Nephron progenitor cell (in vitro differentiated cells): ENCODE data around the gene CHIT1.
A peak's percentile ranks its signal among the peaks of the same experiment; 100 is the strongest.

ENCODE experiments used
- DNase-seq: peaks from one replicate; pipeline ENCODE4 v3.0.0; 2021
- H3K27ac Mint-ChIP-seq: 2 replicates; pipeline ENCODE4 v1.8.0; 2021; ENCODE audit warnings: mild to moderate bottlenecking, moderate library complexity, mixed read lengths
- H3K27me3 Mint-ChIP-seq: 2 replicates; pipeline ENCODE4 v1.8.0; 2021; ENCODE audit warnings: mild to moderate bottlenecking, low read depth, mixed read lengths; ENCODE audit not compliant: poor library complexity
- H3K36me3 Mint-ChIP-seq: 2 replicates; pipeline ENCODE4 v1.8.0; 2021; ENCODE audit warnings: low read depth, mixed read lengths
- H3K4me1 Mint-ChIP-seq: 2 replicates; pipeline ENCODE4 v1.8.0; 2021; ENCODE audit warnings: mixed read lengths
- H3K4me3 Mint-ChIP-seq: 2 replicates; pipeline ENCODE4 v1.8.0; 2021; ENCODE audit warnings: mild to moderate bottlenecking, moderate library complexity, mixed read lengths
- H3K9me3 Mint-ChIP-seq: 2 replicates; pipeline ENCODE4 v1.8.0; 2021; ENCODE audit warnings: mild to moderate bottlenecking, moderate library complexity, mixed read lengths
- TF ChIP-seq, protein P1 (sequence below): fragments of 200-600 bp; sonication (generic); IDR thresholded peaks from 2 replicates; pipeline ENCODE4 v1.5.0; 2021; ENCODE audit warnings: antibody characterized with exemption

CHIT1 gene

DNA sequence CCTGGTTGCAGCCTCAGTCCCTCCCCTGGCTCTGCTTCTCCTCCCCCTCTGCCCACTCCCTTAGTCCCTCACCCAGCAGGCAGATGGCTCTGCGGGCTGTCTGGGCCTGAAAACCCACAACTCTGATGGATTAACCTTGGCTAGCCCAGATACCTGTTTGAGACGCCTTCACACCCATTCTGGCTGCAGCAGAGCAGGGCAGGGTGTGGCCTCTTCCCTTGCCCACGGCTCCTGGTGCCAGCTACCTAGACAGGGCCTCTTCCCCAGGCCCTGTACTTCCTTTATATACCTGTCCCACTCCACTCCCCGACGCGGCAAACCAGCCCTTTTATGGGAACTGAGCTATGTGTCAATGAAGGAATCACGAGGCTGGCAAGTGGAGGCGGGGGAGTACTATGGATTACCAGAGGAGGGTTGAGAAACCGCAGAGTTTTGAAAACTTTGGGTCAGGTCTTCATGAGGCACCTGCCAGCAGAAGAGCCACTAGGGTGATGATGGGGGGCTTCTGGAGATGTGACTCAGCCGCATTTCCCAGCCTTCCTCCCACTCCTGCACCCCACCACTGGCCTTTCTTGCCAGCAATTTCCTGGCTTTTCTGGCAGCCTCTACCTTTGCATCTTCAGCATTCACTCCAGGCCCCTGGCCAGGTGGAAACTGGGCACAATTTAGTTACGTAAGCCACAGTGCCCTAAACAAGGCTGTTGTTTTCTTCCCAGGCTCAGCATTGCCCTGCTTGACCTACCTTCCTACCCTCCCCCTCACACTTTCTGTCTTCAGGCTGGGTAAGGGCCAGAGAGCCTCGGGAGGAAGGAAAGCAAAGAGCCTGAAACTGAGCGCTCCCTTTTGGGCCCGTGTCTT lies 42.8 kb downstream of the CHIT1 start, which contains the start of gene CHI3L1:
TSS of gene CHI3L1 (minus strand) at position 259 of the 858 bp plus-strand sequence. CDS start at position 178, 81 bp downstream.
- Mint-ChIP-seq H3K27ac (no peak within 1 kb of the TSS), H3K36me3 (no peaks in the 10 kb centered on the region), H3K27me3 (peaks cover 6% of the 10 kb centered on the region), H3K4me3 (peak within 1 kb of the TSS; percentile 59), H3K4me1 (peaks cover 36% of the 10 kb centered on the region), H3K9me3 (no peaks in the 10 kb centered on the region)
- no peak for DNase-seq
- TF ChIP-seq, protein P1, sequence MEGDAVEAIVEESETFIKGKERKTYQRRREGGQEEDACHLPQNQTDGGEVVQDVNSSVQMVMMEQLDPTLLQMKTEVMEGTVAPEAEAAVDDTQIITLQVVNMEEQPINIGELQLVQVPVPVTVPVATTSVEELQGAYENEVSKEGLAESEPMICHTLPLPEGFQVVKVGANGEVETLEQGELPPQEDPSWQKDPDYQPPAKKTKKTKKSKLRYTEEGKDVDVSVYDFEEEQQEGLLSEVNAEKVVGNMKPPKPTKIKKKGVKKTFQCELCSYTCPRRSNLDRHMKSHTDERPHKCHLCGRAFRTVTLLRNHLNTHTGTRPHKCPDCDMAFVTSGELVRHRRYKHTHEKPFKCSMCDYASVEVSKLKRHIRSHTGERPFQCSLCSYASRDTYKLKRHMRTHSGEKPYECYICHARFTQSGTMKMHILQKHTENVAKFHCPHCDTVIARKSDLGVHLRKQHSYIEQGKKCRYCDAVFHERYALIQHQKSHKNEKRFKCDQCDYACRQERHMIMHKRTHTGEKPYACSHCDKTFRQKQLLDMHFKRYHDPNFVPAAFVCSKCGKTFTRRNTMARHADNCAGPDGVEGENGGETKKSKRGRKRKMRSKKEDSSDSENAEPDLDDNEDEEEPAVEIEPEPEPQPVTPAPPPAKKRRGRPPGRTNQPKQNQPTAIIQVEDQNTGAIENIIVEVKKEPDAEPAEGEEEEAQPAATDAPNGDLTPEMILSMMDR = no peak

DNA sequence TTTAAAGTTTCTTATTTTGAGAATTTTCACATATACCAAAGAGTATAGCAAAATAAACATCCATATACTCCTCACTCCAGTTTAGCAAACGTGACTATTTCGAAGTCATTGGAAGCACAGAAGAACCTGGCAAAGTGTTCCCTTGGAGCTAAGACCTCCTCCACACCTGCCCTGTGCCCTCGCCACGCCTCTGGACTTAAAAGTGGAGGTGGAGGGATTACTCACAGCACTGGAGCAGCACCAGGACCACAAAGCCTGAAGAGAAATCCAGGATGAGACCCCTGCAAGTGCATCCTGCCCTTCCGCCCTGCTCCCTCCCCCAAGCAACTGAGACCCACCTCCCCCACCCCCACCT lies 43.4 kb downstream of the CHIT1 start:
- TF ChIP-seq, protein P1 = no peak
- H3K4me1 Mint-ChIP-seq = peaks cover 36% of the 10 kb centered on the region
- no peak overlapping the region for H3K27ac Mint-ChIP-seq
- peaks cover 8% of the 10 kb centered on the region for H3K27me3 Mint-ChIP-seq
- no peaks in the 10 kb centered on the region for H3K9me3 Mint-ChIP-seq
- no peak overlapping the region for H3K4me3 Mint-ChIP-seq
- no peaks in the 10 kb centered on the region for H3K36me3 Mint-ChIP-seq
- no peak for DNase-seq

DNA sequence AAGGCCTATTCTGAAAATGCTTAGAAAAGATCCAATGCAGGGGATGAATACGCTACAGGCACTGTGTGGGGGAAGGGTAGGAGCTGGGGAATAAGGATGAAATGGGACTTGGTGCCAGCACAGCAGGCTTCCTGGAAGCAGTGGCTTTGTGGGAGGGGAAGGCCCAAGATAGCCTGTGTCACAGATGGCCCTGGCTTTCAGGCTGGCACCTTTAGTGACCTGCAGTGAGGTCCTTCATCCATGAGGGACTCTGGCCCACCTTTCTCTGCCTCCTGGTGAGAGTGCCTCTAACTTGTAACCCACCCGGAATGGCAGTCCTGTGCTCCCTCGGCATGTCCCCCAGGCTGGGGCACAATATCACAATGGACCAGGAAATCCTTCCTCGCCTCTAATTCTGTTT lies 43.9 kb downstream of the CHIT1 start:
- TF ChIP-seq, protein P1 = no peak
- no peak overlapping the region for H3K27ac Mint-ChIP-seq
- no peaks in the 10 kb centered on the region for H3K9me3 Mint-ChIP-seq
- no peaks in the 10 kb centered on the region for H3K36me3 Mint-ChIP-seq
- DNase-seq = no peak
- H3K4me3 Mint-ChIP-seq = no peak overlapping the region
- peaks cover 8% of the 10 kb centered on the region for H3K27me3 Mint-ChIP-seq
- peaks cover 36% of the 10 kb centered on the region for H3K4me1 Mint-ChIP-seq

DNA sequence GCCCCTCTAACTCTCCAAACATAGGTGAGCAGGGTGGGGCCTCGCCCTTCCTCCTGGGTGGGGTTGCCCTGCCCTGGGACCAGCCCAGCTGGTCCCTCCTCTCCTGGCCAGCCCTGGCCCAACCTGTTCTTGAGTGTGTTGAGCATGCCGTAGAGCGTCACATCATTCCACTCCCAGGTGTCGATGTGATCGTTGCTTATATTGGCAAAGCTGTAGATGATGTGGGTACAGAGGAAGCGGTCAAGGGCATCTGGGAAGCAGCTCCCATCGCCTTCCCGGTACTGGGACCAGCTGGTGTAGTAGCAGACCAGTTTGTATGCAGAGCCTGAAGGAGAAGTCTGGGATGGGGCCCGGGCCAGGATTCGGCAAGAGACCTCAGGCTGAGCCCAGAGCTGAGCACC lies 44.4 kb downstream of the CHIT1 start:
- H3K27ac Mint-ChIP-seq = peak overlapping the region; percentile 45
- no peaks in the 10 kb centered on the region for H3K36me3 Mint-ChIP-seq
- H3K4me3 Mint-ChIP-seq = no peak overlapping the region
- TF ChIP-seq, protein P1 = no peak
- peaks cover 36% of the 10 kb centered on the region for H3K4me1 Mint-ChIP-seq
- DNase-seq = no peak
- H3K27me3 Mint-ChIP-seq = peaks cover 8% of the 10 kb centered on the region
- H3K9me3 Mint-ChIP-seq = no peaks in the 10 kb centered on the region

DNA sequence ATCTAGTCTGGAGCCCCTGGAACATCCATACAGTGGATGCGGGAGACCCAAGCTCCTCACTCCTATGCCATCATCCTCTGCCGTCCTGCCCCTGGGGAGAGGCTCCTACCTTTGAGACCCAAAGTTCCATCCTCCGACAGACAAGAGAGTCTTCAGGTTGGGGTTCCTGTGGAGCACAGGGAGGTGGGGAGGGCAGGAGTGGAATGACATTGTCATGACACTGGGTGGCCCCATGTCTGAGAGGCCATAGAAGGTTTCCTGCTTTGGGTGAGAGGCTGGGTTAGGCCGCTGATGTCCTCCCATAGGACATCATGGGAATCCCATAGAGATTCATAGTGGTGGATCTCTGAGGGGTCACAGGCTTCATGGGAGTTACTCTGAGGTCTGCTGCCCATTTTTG lies 45.0 kb downstream of the CHIT1 start:
- TF ChIP-seq, protein P1 = no peak
- H3K27ac Mint-ChIP-seq = no peak overlapping the region
- DNase-seq = no peak

DNA sequence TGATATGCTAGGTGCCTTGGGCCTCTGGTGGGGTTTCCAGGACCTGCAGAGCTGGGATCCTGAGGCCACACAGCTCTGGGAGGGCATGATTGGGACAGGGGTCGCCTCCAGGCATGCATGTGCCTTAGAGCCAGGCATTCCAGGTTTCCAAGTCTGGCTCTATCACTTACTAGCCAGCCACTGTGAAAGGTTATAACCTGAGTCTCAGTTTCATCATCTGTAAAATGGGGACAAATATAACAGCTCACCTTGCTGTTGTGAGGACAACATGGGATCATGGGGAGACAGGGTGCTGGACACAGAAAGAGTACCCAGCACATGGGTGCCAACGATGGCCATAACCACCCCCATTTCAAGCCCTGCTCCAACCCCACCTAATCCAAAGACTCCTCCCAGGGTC lies 45.6 kb downstream of the CHIT1 start:
- H3K4me1 Mint-ChIP-seq = peaks cover 42% of the 10 kb centered on the region
- no peaks in the 10 kb centered on the region for H3K36me3 Mint-ChIP-seq
- H3K27me3 Mint-ChIP-seq = peaks cover 9% of the 10 kb centered on the region
- no peak overlapping the region for H3K4me3 Mint-ChIP-seq
- TF ChIP-seq, protein P1 = no peak
- no peak for DNase-seq
- no peaks in the 10 kb centered on the region for H3K9me3 Mint-ChIP-seq
- H3K27ac Mint-ChIP-seq = no peak overlapping the region

More for the DNA sequence above, 45.0 kb downstream of the CHIT1 start:
- Mint-ChIP-seq H3K27me3 (peaks cover 11% of the 10 kb centered on the region), H3K36me3 (no peaks in the 10 kb centered on the region), H3K9me3 (no peaks in the 10 kb centered on the region), H3K4me1 (peaks cover 40% of the 10 kb centered on the region), H3K4me3 (no peak overlapping the region)
